ENCODE results near the gene NRP2.

The NRP2 gene

DNA sequence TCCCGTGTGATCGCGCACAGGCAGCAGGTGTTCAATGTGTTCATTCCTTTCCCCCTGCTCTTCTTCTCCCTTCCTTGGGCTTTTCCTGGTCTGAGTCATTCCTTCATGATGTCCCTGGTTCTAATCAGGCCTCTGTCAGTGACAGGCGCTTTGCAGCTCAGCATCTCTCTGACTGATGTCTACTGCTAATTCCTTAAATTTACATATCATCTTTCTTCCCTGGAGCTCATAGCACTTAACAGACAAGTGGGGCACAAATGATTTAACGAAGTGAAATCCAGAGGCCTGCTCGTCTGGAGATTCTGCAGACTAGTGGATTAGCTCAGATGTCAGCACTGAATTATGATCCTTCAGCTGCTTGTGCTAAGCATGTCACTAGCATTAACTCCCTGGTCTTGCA, 77.9 kb downstream of the NRP2 start:
- TF ChIP-seq, protein P1, sequence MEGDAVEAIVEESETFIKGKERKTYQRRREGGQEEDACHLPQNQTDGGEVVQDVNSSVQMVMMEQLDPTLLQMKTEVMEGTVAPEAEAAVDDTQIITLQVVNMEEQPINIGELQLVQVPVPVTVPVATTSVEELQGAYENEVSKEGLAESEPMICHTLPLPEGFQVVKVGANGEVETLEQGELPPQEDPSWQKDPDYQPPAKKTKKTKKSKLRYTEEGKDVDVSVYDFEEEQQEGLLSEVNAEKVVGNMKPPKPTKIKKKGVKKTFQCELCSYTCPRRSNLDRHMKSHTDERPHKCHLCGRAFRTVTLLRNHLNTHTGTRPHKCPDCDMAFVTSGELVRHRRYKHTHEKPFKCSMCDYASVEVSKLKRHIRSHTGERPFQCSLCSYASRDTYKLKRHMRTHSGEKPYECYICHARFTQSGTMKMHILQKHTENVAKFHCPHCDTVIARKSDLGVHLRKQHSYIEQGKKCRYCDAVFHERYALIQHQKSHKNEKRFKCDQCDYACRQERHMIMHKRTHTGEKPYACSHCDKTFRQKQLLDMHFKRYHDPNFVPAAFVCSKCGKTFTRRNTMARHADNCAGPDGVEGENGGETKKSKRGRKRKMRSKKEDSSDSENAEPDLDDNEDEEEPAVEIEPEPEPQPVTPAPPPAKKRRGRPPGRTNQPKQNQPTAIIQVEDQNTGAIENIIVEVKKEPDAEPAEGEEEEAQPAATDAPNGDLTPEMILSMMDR (conservative IDR thresholded peaks at IDR 0.05; ENCODE audit: low read length), result no peak
- no peak for DNase-seq (ENCODE audit: low read depth)
- H3K4me3 ChIP-seq (ENCODE audit: low read length), result no peak overlapping the region

DNA sequence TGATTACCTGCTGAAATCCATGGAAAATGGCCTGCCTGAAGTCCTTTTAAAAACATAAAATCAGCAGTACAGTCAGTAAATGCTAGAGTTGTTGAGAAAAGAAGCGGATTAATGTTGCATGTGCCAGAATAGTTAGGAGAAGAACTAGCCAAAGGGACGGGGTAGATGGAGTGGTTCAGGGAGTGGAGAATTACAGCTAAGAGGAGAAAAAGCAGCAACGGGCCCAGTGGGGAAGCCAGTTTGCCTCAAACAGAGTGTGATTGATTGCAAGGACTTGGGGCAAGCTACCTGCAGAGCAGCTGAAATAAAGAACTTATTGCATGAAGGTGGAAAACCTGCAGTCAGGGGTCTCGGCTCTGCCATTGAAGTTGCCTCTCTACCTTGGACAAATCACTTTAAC, 79.1 kb downstream of the NRP2 start:
- DNase-seq (ENCODE audit: low read depth), result no peak
- TF ChIP-seq, protein P1 (conservative IDR thresholded peaks at IDR 0.05; ENCODE audit: low read length), result no peak
- H3K4me3 ChIP-seq (ENCODE audit: low read length), result no peak overlapping the region

DNA sequence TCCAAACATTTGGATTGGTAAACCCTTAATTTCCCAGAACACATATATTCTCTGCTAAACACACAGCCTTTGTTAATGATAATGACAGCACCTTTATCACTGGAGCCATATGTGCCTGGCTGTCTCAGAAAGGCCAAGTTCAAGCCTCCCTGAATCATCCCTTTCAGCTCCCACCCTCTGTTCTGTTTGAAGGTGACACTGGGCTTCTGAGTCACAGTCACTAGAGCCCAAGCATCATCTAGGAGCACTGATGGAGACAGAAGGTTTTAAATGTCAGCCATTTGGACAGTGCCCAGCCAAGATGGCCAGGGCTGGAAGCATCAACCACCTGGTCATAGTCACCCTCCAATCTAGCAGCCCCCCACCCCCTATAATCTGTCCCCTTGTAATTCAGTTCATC, 80.6 kb downstream of the NRP2 start:
- no peak overlapping the region for H3K4me3 ChIP-seq (ENCODE audit: low read length)
- TF ChIP-seq, protein P1 (conservative IDR thresholded peaks at IDR 0.05; ENCODE audit: low read length), result no peak
- DNase-seq (ENCODE audit: low read depth), result no peak

DNA sequence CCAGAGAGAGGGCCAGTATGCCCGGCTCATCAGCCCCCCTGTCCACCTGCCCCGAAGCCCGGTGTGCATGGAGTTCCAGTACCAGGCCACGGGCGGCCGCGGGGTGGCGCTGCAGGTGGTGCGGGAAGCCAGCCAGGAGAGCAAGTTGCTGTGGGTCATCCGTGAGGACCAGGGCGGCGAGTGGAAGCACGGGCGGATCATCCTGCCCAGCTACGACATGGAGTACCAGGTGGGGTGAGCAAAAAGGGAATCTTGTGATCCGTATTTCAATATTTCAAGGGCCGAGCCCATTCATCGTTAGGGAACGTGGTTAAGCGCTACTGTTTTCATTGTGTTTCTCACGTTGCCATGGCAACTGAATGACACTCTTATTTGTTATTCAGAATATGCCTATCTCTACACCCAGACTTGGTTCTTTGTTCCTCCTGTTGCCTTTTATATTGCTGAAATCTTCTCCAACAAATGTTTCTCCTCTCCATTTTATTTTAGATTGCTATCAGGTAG, 81.5 kb downstream of the NRP2 start:
- H3K4me3 ChIP-seq (ENCODE audit: low read length), result no peak overlapping the region
- TF ChIP-seq, protein P1 (conservative IDR thresholded peaks at IDR 0.05; ENCODE audit: low read length), result peak; percentile 52
- DNase-seq (ENCODE audit: low read depth), result peak; percentile 95

DNA sequence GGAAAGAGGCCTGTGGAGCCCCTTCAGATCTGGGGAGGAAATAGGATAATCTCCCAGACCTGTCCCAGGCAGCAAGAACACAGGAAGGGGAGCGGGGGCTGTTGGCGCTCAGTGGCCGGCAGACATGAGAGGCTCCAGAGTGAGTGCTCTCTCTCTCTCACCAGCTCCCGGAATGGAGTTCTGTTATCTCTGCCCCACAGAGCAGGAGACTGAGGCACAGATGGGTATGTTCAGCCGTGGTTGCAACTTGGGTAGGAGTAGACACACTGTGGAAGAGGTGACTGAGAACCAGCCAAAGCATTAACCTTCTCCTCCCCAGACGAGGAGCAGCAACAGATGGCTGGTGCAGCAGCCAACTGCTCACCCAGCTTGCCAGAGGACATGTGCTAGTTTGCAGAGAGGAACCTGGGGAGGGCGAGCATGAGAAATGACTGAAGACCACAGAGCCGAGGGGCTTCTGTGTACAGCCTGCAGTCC, 82.0 kb downstream of the NRP2 start:
- TF ChIP-seq, protein P1 (conservative IDR thresholded peaks at IDR 0.05; ENCODE audit: low read length), result no peak
- no peak for DNase-seq (ENCODE audit: low read depth)
- H3K4me3 ChIP-seq (ENCODE audit: low read length), result no peak overlapping the region

DNA sequence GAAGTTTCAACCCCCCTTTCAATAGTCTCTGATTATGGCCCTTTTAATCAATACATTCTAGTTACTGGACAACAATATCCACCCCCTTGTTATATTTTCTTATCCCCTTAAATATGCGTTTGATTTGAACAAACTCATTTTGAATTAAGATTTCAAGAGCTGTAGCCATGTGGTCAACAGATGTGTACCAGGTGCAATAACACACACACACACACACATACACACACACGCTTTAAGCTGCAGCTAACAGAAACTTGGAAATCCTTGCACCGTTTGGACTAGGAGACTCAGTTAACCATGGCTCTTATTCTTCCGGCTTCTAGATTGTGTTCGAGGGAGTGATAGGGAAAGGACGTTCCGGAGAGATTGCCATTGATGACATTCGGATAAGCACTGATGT, 82.8 kb downstream of the NRP2 start:
- no peak overlapping the region for H3K4me3 ChIP-seq (ENCODE audit: low read length)
- TF ChIP-seq, protein P1 (conservative IDR thresholded peaks at IDR 0.05; ENCODE audit: low read length), result no peak
- peak; percentile 48 for DNase-seq (ENCODE audit: low read depth)

DNA sequence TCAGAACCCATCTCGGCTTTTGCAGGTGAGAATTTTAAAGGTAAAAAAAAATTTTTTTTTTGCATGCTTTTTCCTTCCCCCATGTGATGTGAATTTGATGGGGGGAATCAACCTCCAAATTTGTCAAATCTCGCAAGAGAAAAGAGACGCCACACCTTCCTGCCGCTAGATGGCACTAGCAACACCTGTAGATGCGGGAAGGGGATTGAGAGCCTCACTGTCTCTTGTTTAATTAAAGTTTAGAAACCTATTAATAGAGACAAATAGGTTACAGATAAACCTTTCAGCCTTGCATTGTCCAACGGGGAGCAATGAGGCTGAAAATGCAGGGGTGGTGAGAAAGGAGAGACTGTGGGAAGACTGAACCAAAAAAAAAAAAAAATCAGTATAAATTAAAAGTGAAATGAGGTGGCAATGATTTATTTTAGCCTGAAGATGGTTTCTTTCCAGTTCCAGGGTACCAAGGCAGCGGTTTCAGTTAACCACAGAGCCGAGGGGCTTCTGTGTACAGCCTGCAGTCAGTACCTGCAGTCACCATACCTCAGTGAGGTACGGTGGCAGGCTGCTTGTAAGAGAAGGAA, 84.6 kb downstream of the NRP2 start:
- H3K4me3 ChIP-seq (ENCODE audit: low read length), result no peak overlapping the region
- DNase-seq (ENCODE audit: low read depth), result peak; percentile 57
- TF ChIP-seq, protein P1 (conservative IDR thresholded peaks at IDR 0.05; ENCODE audit: low read length), result peak; percentile 97
